Neural cell (in vitro differentiated cells): ENCODE measurements around the gene HIF3A. TPM values are rescaled to one million over a fixed set of nuclear protein-coding genes. Genes with fewer than 3 reads are reported as not detected.

Experiments
- H2AFZ ChIP-seq: fragments of 200-600, 300-800 bp; sonication (generic), shearing (Covaris generic); 2 replicates; pipeline ENCODE4 v1.6.0; 2014; ENCODE audit warnings: low read depth, mild to moderate bottlenecking, antibody characterized with exemption, low read length, moderate library complexity
- H3F3A ChIP-seq: fragments of 200-600 bp; shearing (Covaris generic); 2 replicates; pipeline ENCODE4 v1.6.1; 2016; ENCODE audit warnings: mild to moderate bottlenecking, moderate library complexity, mixed read lengths, antibody characterized with exemption, low read length; ENCODE audit not compliant: insufficient read depth, poor library complexity, severe bottlenecking
- H3K27ac ChIP-seq: fragments of 200-600, 300-800 bp; sonication (generic), shearing (Covaris generic); 2 replicates; pipeline ENCODE4 v1.5.1; 2014; ENCODE audit warnings: mild to moderate bottlenecking, low read length, moderate library complexity
- H3K27me3 ChIP-seq: fragments of 300-800, 200-600 bp; sonication (generic), shearing (Covaris generic); 2 replicates; pipeline ENCODE4 v1.6.0; 2014; ENCODE audit warnings: mild to moderate bottlenecking, low read depth, low read length, moderate library complexity; ENCODE audit not compliant: insufficient read depth
- H3K36me3 ChIP-seq: fragments of 300-800, 200-600 bp; sonication (generic), shearing (Covaris generic); 2 replicates; pipeline ENCODE4 v1.5.1; 2014; ENCODE audit warnings: mild to moderate bottlenecking, antibody characterized with exemption, low read length, moderate library complexity; ENCODE audit not compliant: insufficient read depth
- H3K4me2 ChIP-seq: fragments of 300-800, 200-600 bp; sonication (generic), shearing (Covaris generic); 2 replicates; pipeline ENCODE4 v1.6.0; 2014; ENCODE audit warnings: mild to moderate bottlenecking, low read length
- H3K4me3 ChIP-seq: fragments of 300-800, 200-600 bp; sonication (generic), shearing (Covaris generic); 2 replicates; pipeline ENCODE4 v1.5.1; 2014; ENCODE audit warnings: mild to moderate bottlenecking, low read length, moderate library complexity
- H3K79me2 ChIP-seq: fragments of 200-600 bp; shearing (Covaris generic); replicated peaks from 2 replicates; pipeline ENCODE4 v1.6.0; 2014; ENCODE audit warnings: mild to moderate bottlenecking, low read length, moderate library complexity; ENCODE audit not compliant: insufficient read depth
- H3K9ac ChIP-seq: fragments of 300-800, 200-600 bp; sonication (generic), shearing (Covaris generic); 2 replicates; pipeline ENCODE4 v1.6.1; 2016; ENCODE audit warnings: mild to moderate bottlenecking, low read length, mixed read lengths
- H3K9me2 ChIP-seq: fragments of 200-600 bp; shearing (Covaris generic); 2 replicates; pipeline ENCODE4 v1.6.1; 2016; ENCODE audit warnings: mild to moderate bottlenecking, low read length, mixed read lengths; ENCODE audit not compliant: insufficient read depth
- H3K9me3 ChIP-seq: fragments of 200-600, 300-800 bp; sonication (generic), shearing (Covaris generic); 2 replicates; pipeline ENCODE4 v1.6.1; 2016; ENCODE audit warnings: mild to moderate bottlenecking, mixed run types, low read length, moderate library complexity, mixed read lengths
- H4K20me1 ChIP-seq: fragments of 200-600 bp; shearing (Covaris generic); 2 replicates; pipeline ENCODE4 v1.6.1; 2016; ENCODE audit warnings: mild to moderate bottlenecking, mixed run types; ENCODE audit not compliant: insufficient read depth
- EP300 ChIP-seq: fragments of 450-650 bp; conservative IDR thresholded peaks from 2 replicates; pipeline ENCODE4 v1.6.1; 2014; ENCODE audit warnings: antibody characterized with exemption, mild to moderate bottlenecking, moderate library complexity; ENCODE audit not compliant: poor library complexity, severe bottlenecking
- EZH2 ChIP-seq: fragments of 200-600, 300-800 bp; shearing (Covaris generic), sonication (generic); IDR thresholded peaks from 2 replicates; pipeline ENCODE4 v1.6.1; 2014; ENCODE audit warnings: antibody characterized with exemption, low read length, borderline replicate concordance, mild to moderate bottlenecking; ENCODE audit not compliant: insufficient read depth, poor library complexity, severe bottlenecking
- MXI1 ChIP-seq: fragments of 450-650 bp; conservative IDR thresholded peaks from 2 replicates; pipeline ENCODE4 v1.6.1; 2014; ENCODE audit warnings: antibody characterized with exemption, mild to moderate bottlenecking; ENCODE audit not compliant: poor library complexity, severe bottlenecking
- POLR2AphosphoS5 ChIP-seq: IDR thresholded peaks from 2 replicates; pipeline ENCODE4 v1.6.1; 2012
- RAD21 ChIP-seq: fragments of 450-650 bp; conservative IDR thresholded peaks from 2 replicates; pipeline ENCODE4 v1.6.1; 2014; ENCODE audit warnings: antibody characterized with exemption, mild to moderate bottlenecking, moderate library complexity
- SMC3 ChIP-seq: fragments of 450-650 bp; conservative IDR thresholded peaks from 2 replicates; pipeline ENCODE4 v1.6.1; 2014; ENCODE audit warnings: antibody characterized with exemption, mild to moderate bottlenecking, moderate library complexity; ENCODE audit not compliant: poor library complexity
- TAF1 ChIP-seq: IDR thresholded peaks from 2 replicates; pipeline ENCODE4 v1.6.1; 2012; ENCODE audit warnings: low read depth
- polyA plus RNA-seq: library from polyadenylated mRNA; depleted of rRNA; stranded (reverse); fragments of >200 nt; gene quantifications from 2 replicates; pipeline ENCODE4 v1.2.3, GENCODE V29; 2014
- TF ChIP-seq, protein P1 (sequence below): fragments of 450-650 bp; IDR thresholded peaks from 2 replicates; pipeline ENCODE4 v1.5.1; 2014; ENCODE audit warnings: antibody characterized with exemption, mild to moderate bottlenecking, moderate library complexity; ENCODE audit not compliant: poor library complexity, severe bottlenecking
- TF ChIP-seq, protein P2 (sequence below): IDR thresholded peaks from 2 replicates; pipeline ENCODE4 v1.6.1; 2012; ENCODE audit warnings: borderline replicate concordance

The HIF3A gene
- polyA plus RNA-seq, 1 donor from 2014 or later, result 2.0 TPM

DNA sequence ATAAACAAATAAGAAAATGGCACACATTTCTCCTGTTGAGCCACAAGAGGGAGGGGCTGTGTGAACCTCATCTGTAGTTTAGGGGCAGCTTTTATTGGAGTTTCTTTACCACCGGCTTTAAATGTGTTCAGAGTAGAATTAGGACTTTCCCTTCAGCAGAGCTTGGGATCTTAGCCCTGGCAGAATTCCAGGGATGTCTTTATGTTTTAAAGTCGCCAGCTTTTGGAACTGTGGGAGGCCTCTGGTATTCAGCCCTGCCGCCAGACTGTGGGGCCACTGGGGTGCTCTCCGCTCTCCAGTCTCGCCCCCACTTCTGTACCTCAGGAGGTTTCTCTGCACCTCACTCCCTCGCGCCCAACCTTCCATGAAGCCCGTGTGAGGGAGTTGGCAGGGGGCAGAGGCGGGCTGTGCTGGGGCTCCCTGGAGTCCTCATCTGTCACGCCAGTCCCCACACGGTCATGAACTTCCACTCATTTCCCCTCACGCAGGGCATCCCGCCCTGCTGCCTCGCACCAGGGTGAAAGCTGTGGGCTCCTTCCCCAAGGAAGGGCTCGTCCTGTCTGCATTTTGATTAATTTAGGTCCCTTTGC, 85.0 kb downstream of the HIF3A start:
- Histone ChIP-seq H3K9ac (no peak overlapping the region), H3K27ac (no peak overlapping the region), H3K9me3 (no peaks in the 10 kb centered on the region), H3K79me2 (peaks cover 3% of the 10 kb centered on the region), H3K9me2 (no peaks in the 10 kb centered on the region), H3K4me3 (no peak overlapping the region), H3F3A (no peaks in the 10 kb centered on the region), H4K20me1 (no peaks in the 10 kb centered on the region), H2AFZ (no peak overlapping the region), H3K27me3 (no peaks in the 10 kb centered on the region), H3K36me3 (peaks cover 3% of the 10 kb centered on the region), H3K4me2 (no peak overlapping the region)
- TF ChIP-seq MXI1 (no peak), POLR2AphosphoS5 (no peak), TAF1 (no peak), RAD21 (no peak), EP300 (no peak), SMC3 (no peak), EZH2 (no peak)
- TF ChIP-seq, protein P1, sequence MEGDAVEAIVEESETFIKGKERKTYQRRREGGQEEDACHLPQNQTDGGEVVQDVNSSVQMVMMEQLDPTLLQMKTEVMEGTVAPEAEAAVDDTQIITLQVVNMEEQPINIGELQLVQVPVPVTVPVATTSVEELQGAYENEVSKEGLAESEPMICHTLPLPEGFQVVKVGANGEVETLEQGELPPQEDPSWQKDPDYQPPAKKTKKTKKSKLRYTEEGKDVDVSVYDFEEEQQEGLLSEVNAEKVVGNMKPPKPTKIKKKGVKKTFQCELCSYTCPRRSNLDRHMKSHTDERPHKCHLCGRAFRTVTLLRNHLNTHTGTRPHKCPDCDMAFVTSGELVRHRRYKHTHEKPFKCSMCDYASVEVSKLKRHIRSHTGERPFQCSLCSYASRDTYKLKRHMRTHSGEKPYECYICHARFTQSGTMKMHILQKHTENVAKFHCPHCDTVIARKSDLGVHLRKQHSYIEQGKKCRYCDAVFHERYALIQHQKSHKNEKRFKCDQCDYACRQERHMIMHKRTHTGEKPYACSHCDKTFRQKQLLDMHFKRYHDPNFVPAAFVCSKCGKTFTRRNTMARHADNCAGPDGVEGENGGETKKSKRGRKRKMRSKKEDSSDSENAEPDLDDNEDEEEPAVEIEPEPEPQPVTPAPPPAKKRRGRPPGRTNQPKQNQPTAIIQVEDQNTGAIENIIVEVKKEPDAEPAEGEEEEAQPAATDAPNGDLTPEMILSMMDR, result no peak
- TF ChIP-seq, protein P2, sequence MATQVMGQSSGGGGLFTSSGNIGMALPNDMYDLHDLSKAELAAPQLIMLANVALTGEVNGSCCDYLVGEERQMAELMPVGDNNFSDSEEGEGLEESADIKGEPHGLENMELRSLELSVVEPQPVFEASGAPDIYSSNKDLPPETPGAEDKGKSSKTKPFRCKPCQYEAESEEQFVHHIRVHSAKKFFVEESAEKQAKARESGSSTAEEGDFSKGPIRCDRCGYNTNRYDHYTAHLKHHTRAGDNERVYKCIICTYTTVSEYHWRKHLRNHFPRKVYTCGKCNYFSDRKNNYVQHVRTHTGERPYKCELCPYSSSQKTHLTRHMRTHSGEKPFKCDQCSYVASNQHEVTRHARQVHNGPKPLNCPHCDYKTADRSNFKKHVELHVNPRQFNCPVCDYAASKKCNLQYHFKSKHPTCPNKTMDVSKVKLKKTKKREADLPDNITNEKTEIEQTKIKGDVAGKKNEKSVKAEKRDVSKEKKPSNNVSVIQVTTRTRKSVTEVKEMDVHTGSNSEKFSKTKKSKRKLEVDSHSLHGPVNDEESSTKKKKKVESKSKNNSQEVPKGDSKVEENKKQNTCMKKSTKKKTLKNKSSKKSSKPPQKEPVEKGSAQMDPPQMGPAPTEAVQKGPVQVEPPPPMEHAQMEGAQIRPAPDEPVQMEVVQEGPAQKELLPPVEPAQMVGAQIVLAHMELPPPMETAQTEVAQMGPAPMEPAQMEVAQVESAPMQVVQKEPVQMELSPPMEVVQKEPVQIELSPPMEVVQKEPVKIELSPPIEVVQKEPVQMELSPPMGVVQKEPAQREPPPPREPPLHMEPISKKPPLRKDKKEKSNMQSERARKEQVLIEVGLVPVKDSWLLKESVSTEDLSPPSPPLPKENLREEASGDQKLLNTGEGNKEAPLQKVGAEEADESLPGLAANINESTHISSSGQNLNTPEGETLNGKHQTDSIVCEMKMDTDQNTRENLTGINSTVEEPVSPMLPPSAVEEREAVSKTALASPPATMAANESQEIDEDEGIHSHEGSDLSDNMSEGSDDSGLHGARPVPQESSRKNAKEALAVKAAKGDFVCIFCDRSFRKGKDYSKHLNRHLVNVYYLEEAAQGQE, result no peak

DNA sequence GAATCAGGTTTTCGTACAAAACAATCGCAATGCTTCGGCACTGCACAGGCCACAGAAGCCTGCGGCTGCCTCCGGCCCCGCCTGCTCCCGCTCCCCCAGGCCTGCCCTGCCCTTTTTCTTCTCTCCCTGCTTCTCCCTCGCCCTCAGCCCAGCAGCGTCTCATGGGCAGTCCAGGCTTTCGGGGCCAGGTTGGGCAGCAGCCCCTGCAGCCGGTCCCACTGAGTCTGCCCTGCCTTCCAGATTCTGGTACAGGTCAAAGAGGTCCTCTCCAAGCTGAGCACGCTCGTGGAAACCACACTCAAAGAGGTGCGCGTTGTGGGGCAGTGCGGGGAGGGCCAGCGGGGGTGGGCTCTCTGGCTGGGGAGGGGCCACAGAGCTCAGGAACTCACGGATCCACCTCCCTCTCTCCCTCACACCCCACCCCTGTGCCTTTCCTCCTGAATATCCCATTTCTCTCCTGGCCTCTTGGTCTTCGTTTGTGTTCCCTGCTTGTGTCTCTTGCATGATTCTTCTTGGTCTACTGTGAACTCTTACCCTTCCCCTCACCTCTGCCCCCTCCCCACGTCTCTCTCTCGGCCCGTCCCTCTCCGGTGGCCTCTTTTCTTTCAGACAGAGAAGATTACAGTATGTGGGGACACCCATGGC, 86.5 kb downstream of the HIF3A start:
- Histone ChIP-seq H3K36me3 (peaks cover 3% of the 10 kb centered on the region), H4K20me1 (no peaks in the 10 kb centered on the region), H3K4me2 (no peak overlapping the region), H2AFZ (no peak overlapping the region), H3F3A (no peaks in the 10 kb centered on the region), H3K27ac (no peak overlapping the region), H3K9me3 (no peaks in the 10 kb centered on the region), H3K79me2 (peaks cover 3% of the 10 kb centered on the region), H3K9me2 (no peaks in the 10 kb centered on the region), H3K4me3 (no peak overlapping the region), H3K9ac (no peak overlapping the region), H3K27me3 (no peaks in the 10 kb centered on the region)
- TF ChIP-seq POLR2AphosphoS5 (no peak), TAF1 (no peak), MXI1 (no peak), RAD21 (no peak), SMC3 (no peak)
